Gastroesophageal sphincter (tissue), 3 donors: ENCODE measurements around the gene PDLIM7.

Experiments
- EP300 ChIP-seq: sonication (generic); formaldehyde crosslinking; IDR thresholded peaks from one replicate; pipeline ENCODE4 v1.6.1; 2017; ENCODE audit warnings: antibody characterized with exemption, mild to moderate bottlenecking
- POLR2A ChIP-seq, 2 donors: fragments of 450-650 bp; IDR thresholded peaks; one replicate each; pipeline ENCODE4 v1.6.1; 2017; ENCODE audit warnings: antibody characterized with exemption in 2 of 2, mild to moderate bottlenecking in 2 of 2, moderate library complexity in 1 of 2
- POLR2AphosphoS5 ChIP-seq: sonication (generic); formaldehyde crosslinking; IDR thresholded peaks from one replicate; pipeline ENCODE4 v1.6.1; 2017; ENCODE audit warnings: antibody characterized with exemption
- TF ChIP-seq, protein P1 (sequence below), 4 experiments: fragments of 200-600 bp in 2 of 4; fragments of 450-650 bp in 2 of 4; sonication (generic) in 1 of 4; IDR thresholded peaks; one replicate each; pipeline ENCODE4 v1.5.1; 2017 to 2019; ENCODE audit warnings: antibody characterized with exemption in 4 of 4, mild to moderate bottlenecking in 2 of 4, moderate library complexity in 2 of 4

DNA sequence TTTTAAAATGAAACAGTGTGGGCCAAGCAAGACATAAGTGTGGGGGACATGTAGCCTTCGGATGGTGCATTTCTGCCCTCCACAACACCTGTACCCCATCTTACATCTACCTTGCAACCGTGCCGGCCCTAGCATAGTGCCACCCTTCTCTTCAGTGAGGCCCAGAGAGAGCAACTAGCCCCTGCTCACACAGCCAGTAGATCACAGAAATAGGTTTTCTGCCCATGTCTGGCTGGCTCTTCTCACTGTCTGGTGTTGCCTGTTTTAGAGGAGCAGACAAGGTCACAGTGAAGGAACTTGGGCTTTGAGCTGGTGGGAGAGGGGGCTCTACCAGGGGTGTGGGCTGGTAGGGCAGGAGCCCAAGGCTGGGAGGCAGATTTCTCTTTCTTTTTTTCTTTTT is 11.1 kb downstream of the PDLIM7 start:
- TF ChIP-seq, protein P1, sequence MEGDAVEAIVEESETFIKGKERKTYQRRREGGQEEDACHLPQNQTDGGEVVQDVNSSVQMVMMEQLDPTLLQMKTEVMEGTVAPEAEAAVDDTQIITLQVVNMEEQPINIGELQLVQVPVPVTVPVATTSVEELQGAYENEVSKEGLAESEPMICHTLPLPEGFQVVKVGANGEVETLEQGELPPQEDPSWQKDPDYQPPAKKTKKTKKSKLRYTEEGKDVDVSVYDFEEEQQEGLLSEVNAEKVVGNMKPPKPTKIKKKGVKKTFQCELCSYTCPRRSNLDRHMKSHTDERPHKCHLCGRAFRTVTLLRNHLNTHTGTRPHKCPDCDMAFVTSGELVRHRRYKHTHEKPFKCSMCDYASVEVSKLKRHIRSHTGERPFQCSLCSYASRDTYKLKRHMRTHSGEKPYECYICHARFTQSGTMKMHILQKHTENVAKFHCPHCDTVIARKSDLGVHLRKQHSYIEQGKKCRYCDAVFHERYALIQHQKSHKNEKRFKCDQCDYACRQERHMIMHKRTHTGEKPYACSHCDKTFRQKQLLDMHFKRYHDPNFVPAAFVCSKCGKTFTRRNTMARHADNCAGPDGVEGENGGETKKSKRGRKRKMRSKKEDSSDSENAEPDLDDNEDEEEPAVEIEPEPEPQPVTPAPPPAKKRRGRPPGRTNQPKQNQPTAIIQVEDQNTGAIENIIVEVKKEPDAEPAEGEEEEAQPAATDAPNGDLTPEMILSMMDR (IDR thresholded peaks at IDR 0.05), result no peak
- TF ChIP-seq POLR2A (IDR thresholded peaks at IDR 0.05) (no peak), POLR2AphosphoS5 (no peak), EP300 (no peak)
